Hepatic stellate cell (primary cell): Measurements from ENCODE around the gene CNTN4.
A peak's percentile ranks its signal among the peaks of the same experiment; 100 is the strongest.
"Not testable (repeated sequence)": the region's sequence is repeated elsewhere in the genome, so short reads cannot be mapped to it uniquely, and the experiment has no call there.

ENCODE experiments used
- DNase-seq: peaks from one replicate; pipeline ENCODE4 v3.0.0; 2011; ENCODE audit warnings: low spot score

Gene CNTN4

GRCh38 chr3:2916640-2917039, 818.0 kb downstream of the CNTN4 start:
- DNase-seq, result not testable (repeated sequence)

GRCh38 chr3:2920103-2920502, 821.4 kb downstream of the CNTN4 start:
- DNase-seq, result no peak

- no peak for DNase-seq
Measured at GRCh38 chr3:2921452-2921851, 822.8 kb downstream of the CNTN4 start.

- DNase-seq, result peak; percentile 2
Measured at GRCh38 chr3:2921903-2922302, 823.2 kb downstream of the CNTN4 start.

- DNase-seq, result no peak
Measured at GRCh38 chr3:2923390-2923789, 824.7 kb downstream of the CNTN4 start.

GRCh38 chr3:2927259-2927658, 828.6 kb downstream of the CNTN4 start:
- DNase-seq, result no peak

GRCh38 chr3:2929574-2929973, 830.9 kb downstream of the CNTN4 start:
- no peak for DNase-seq

- no peak for DNase-seq
Measured at GRCh38 chr3:2931265-2931664, 832.6 kb downstream of the CNTN4 start.

- no peak for DNase-seq
Measured at GRCh38 chr3:2934541-2934940, 835.9 kb downstream of the CNTN4 start.

- no peak for DNase-seq
Measured at GRCh38 chr3:2937055-2937454, 838.4 kb downstream of the CNTN4 start.

- DNase-seq, result no peak
Measured at GRCh38 chr3:2937592-2937991, 838.9 kb downstream of the CNTN4 start.

GRCh38 chr3:2938711-2939110, 840.0 kb downstream of the CNTN4 start:
- no peak for DNase-seq

- DNase-seq, result no peak
Measured at GRCh38 chr3:2940062-2940461, 841.4 kb downstream of the CNTN4 start.

GRCh38 chr3:2944628-2945027, 846.0 kb downstream of the CNTN4 start:
- no peak for DNase-seq

GRCh38 chr3:2945121-2945520, 846.5 kb downstream of the CNTN4 start:
- DNase-seq, result no peak

- no peak for DNase-seq
Measured at GRCh38 chr3:2947536-2947935, 848.9 kb downstream of the CNTN4 start.

GRCh38 chr3:2948882-2949281, 850.2 kb downstream of the CNTN4 start:
- no peak for DNase-seq

- no peak for DNase-seq
Measured at GRCh38 chr3:2950159-2950558, 851.5 kb downstream of the CNTN4 start.

- DNase-seq, result no peak
Measured at GRCh38 chr3:2957115-2957514, 858.4 kb downstream of the CNTN4 start.

- DNase-seq, result no peak
Measured at GRCh38 chr3:2958551-2958950, 859.9 kb downstream of the CNTN4 start.

- no peak for DNase-seq
Measured at GRCh38 chr3:2961576-2961975, 862.9 kb downstream of the CNTN4 start.

GRCh38 chr3:2967871-2968270, 869.2 kb downstream of the CNTN4 start:
- DNase-seq, result no peak

GRCh38 chr3:2968475-2968874, 869.8 kb downstream of the CNTN4 start:
- DNase-seq, result no peak

GRCh38 chr3:2976212-2976611, 877.5 kb downstream of the CNTN4 start:
- no peak for DNase-seq

- DNase-seq, result no peak
Measured at GRCh38 chr3:2976796-2977195, 878.1 kb downstream of the CNTN4 start.
